Lower lobe of right lung (tissue), 2 donors: ENCODE measurements around the gene EIF4E3. TPM values are rescaled to one million over a fixed set of nuclear protein-coding genes. Genes with fewer than 3 reads are reported as not detected.

Experiments used
- ATAC-seq, 2 donors: fragments of 200-7000 bp; cut with Tn5 transposase; one replicate each; pipeline ENCODE4 v1.9.1; 2020 to 2022; ENCODE audit warnings: mild to moderate bottlenecking in 2 of 2, moderate library complexity in 2 of 2
- DNase-seq: peaks from one replicate; pipeline ENCODE4 v3.0.0-alpha.2; 2020
- H3K27ac ChIP-seq: fragments of 200-600 bp; one replicate; pipeline ENCODE4 v1.8.0; 2022
- H3K27me3 ChIP-seq: fragments of 200-600 bp; one replicate; pipeline ENCODE4 v1.8.0; 2022; ENCODE audit warnings: low read depth
- H3K36me3 ChIP-seq: fragments of 200-600 bp; one replicate; pipeline ENCODE4 v1.8.0; 2022; ENCODE audit warnings: mild to moderate bottlenecking
- H3K4me1 ChIP-seq: fragments of 200-600 bp; one replicate; pipeline ENCODE4 v1.8.0; 2022
- H3K4me3 ChIP-seq: fragments of 200-600 bp; one replicate; pipeline ENCODE4 v1.8.0; 2022; ENCODE audit warnings: mild to moderate bottlenecking
- H3K9me3 ChIP-seq: fragments of 200-600 bp; one replicate; pipeline ENCODE4 v1.8.0; 2022
- CTCF ChIP-seq: fragments of 200-600 bp; IDR thresholded peaks from one replicate; pipeline ENCODE4 v1.8.0; 2022; ENCODE audit warnings: antibody characterized with exemption, mild to moderate bottlenecking
- intact Hi-C: fragments of 100-400 bp; cut with DNase I; formaldehyde crosslinking; loops from one replicate; pipeline ENCODE4 v1.11.0; 2022
- total RNA-seq: library from RNA; stranded (reverse); fragmentation: NEBNext Ultra II Directional; extraction: Animal tissue kit (Norgen Biotek cat#: 25700); gene quantifications from one replicate; pipeline ENCODE4 v1.2.1, GENCODE V29; 2021
- donor health status: DM: no; HTN: yes; CAD: no; lungs with severe emphysema.

Gene EIF4E3
- total RNA-seq, 1 donor from 2014 or later, result 29.0 TPM

- ATAC-seq, result no peak
- Histone ChIP-seq H3K9me3 (no peaks in the 10 kb centered on the region), H3K36me3 (no peaks in the 10 kb centered on the region), H3K27me3 (no peaks in the 10 kb centered on the region), H3K4me3 (no peak overlapping the region), H3K27ac (no peak overlapping the region), H3K4me1 (no peaks in the 10 kb centered on the region)
- intact Hi-C loops, result loop anchor here (10.0 kb wide), 1 partner anchor 1105 kb away; no protein-coding TSS in a partner anchor
- DNase-seq, result no peak
- TF ChIP-seq CTCF, result no peak
Observed at GRCh38 chr3:71649757-71650156, 75.4 kb downstream of the EIF4E3 start.

GRCh38 chr3:71647751-71648150 lies 77.5 kb downstream of the EIF4E3 start:
- DNase-seq (no peak), ATAC-seq (no peak)
- no peaks in the 10 kb centered on the region for H3K27me3 ChIP-seq
- H3K9me3 ChIP-seq, result no peaks in the 10 kb centered on the region
- H3K27ac ChIP-seq, result no peak overlapping the region
- intact Hi-C loops, result no loop called here
- no peaks in the 10 kb centered on the region for H3K4me1 ChIP-seq
- no peak overlapping the region for H3K4me3 ChIP-seq
- H3K36me3 ChIP-seq, result no peaks in the 10 kb centered on the region
- TF ChIP-seq CTCF, result no peak

GRCh38 chr3:71646971-71647370 lies 78.2 kb downstream of the EIF4E3 start:
- H3K4me1 ChIP-seq, result no peaks in the 10 kb centered on the region
- no peaks in the 10 kb centered on the region for H3K9me3 ChIP-seq
- DNase-seq (no peak), ATAC-seq (no peak)
- H3K27me3 ChIP-seq, result no peaks in the 10 kb centered on the region
- no peak for TF ChIP-seq CTCF
- H3K36me3 ChIP-seq, result no peaks in the 10 kb centered on the region
- H3K27ac ChIP-seq, result no peak overlapping the region
- H3K4me3 ChIP-seq, result no peak overlapping the region
- intact Hi-C loops, result no loop called here

- intact Hi-C loops, result no loop called here
- no peak for TF ChIP-seq CTCF
- H3K4me1 ChIP-seq, result no peaks in the 10 kb centered on the region
Observed at GRCh38 chr3:71645140-71645539, 80.1 kb downstream of the EIF4E3 start.

GRCh38 chr3:71641674-71642073 lies 83.5 kb downstream of the EIF4E3 start:
- Histone ChIP-seq H3K4me1 (no peaks in the 10 kb centered on the region), H3K9me3 (no peaks in the 10 kb centered on the region), H3K27ac (no peak overlapping the region), H3K36me3 (no peaks in the 10 kb centered on the region), H3K4me3 (no peak overlapping the region), H3K27me3 (no peaks in the 10 kb centered on the region)
- intact Hi-C loops, result no loop called here
- TF ChIP-seq CTCF, result no peak
- DNase-seq (no peak), ATAC-seq (no peak)

More at GRCh38 chr3:71645140-71645539, 80.1 kb downstream of the EIF4E3 start:
- no peak for DNase-seq
- H3K9me3 ChIP-seq, result no peaks in the 10 kb centered on the region
- no peaks in the 10 kb centered on the region for H3K36me3 ChIP-seq
- H3K4me3 ChIP-seq, result no peak overlapping the region
- ATAC-seq, result no peak
- no peak overlapping the region for H3K27ac ChIP-seq
- no peaks in the 10 kb centered on the region for H3K27me3 ChIP-seq
